Large intestine (tissue), 1 donor: Measurements from ENCODE around the gene DSG2. TPM values are rescaled to one million over a fixed set of nuclear protein-coding genes. Genes with fewer than 3 reads are reported as not detected.

Experiments
- polyA plus RNA-seq: library from polyadenylated mRNA; unstranded; fragments of 120-200 nt; gene quantifications from one replicate; pipeline ENCODE4 v1.2.1, GENCODE V29; 2013

DSG2 gene
- polyA plus RNA-seq, 1 donor: 96.9 TPM

Other genes starting within 250 kb of the DSG2 start
- gene DSG1, start 180.0 kb upstream of the DSG2 start, polyA plus RNA-seq: 0.19 TPM
- gene DSG4, start 121.4 kb upstream of the DSG2 start, polyA plus RNA-seq: 0.04 TPM
- 0.15 TPM for gene DSG3, start 50.4 kb upstream of the DSG2 start, polyA plus RNA-seq
- 761 TPM for gene TTR, start 93.7 kb downstream of the DSG2 start, polyA plus RNA-seq
- 12.4 TPM for gene B4GALT6, start 186.4 kb downstream of the DSG2 start, polyA plus RNA-seq